Activated B cell treated with CpG ODN at 0.5 μM for 24 hours (primary cell): ENCODE data around the gene SNX14. TPM values are rescaled to one million over a fixed set of nuclear protein-coding genes. Genes with fewer than 3 reads are reported as not detected.
A peak's percentile ranks its signal among the peaks of the same experiment; 100 is the strongest.

Experiments used
- ATAC-seq: fragments of 200-7000 bp; cut with Tn5 transposase; one replicate; pipeline ENCODE4 v1.10.0; 2021; ENCODE audit warnings: low read depth, mild to moderate bottlenecking, moderate library complexity
- CTCF ChIA-PET: fragments of 350-600 bp; sonication (Branson Sonifier 250); formaldehyde crosslinking; loops from one replicate; lab custom pipeline; 2021; ENCODE audit warnings: antibody characterized with exemption; lab: Charles Lee
- POLR2A ChIA-PET: fragments of 350-600 bp; sonication (Branson Sonifier 250); formaldehyde crosslinking; loops from one replicate; lab custom pipeline; 2021; ENCODE audit warnings: antibody characterized with exemption; lab: Charles Lee
- DNase-seq: peaks from one replicate; pipeline ENCODE4 v3.0.0; 2022
- H3K27ac Mint-ChIP-seq: one replicate; pipeline ENCODE4 v1.8.0; 2020; ENCODE audit warnings: mixed read lengths
- H3K27me3 Mint-ChIP-seq: one replicate; pipeline ENCODE4 v1.8.0; 2021; ENCODE audit warnings: mixed read lengths
- H3K36me3 Mint-ChIP-seq: one replicate; pipeline ENCODE4 v1.8.0; 2021; ENCODE audit warnings: low read depth, mixed read lengths
- H3K4me1 Mint-ChIP-seq: one replicate; pipeline ENCODE4 v1.8.0; 2021; ENCODE audit warnings: mixed read lengths
- H3K4me3 Mint-ChIP-seq: one replicate; pipeline ENCODE4 v1.8.0; 2020; ENCODE audit warnings: mild to moderate bottlenecking, mixed read lengths
- H3K9me3 Mint-ChIP-seq: one replicate; pipeline ENCODE4 v1.8.0; 2020; ENCODE audit warnings: mixed read lengths
- intact Hi-C: fragments of 100-400 bp; cut with micrococcal nuclease; formaldehyde crosslinking; loops from one replicate; pipeline ENCODE4 v1.15.1; 2024
- total RNA-seq: library from RNA; stranded (reverse); gene quantifications from 2 replicates; pipeline ENCODE4 v1.2.3, GENCODE V29; 2022
- TF ChIP-seq, protein P1 (sequence below): fragments of 200-600 bp; IDR thresholded peaks from one replicate; pipeline ENCODE4 v1.8.0; 2022; ENCODE audit warnings: antibody characterized with exemption, mild to moderate bottlenecking

The SNX14 gene
- total RNA-seq, 1 donor from 2014 or later: 70.8 TPM

DNA sequence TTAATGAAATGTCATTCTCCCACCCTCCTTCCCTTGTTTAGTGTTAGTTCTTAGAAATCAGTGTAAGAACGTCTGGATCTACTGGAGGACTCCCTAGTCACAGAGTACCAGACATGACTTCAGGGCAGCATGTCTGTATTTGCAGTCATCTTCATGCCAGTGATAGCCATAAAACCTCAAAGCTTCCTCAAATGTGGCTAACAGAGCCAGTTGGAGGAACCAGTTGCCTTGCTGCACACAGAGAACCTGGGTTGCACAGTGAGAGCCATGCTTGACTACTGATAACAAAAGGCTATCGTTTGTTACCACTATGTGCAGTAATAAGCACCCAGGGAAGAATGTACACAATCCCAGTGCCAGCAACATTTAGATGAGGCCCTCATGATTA is 123.6 kb downstream of the SNX14 start:
- CTCF ChIA-PET: interaction anchor here (1.9 to 2.1 kb wide), 2 partner anchors 13 to 14 kb away, joined by 4 to 7 read pairs; no protein-coding TSS in a partner anchor
- no peak for ATAC-seq
- POLR2A ChIA-PET: no interaction called here
- H3K36me3 Mint-ChIP-seq: peaks cover 13% of the 10 kb centered on the region
- DNase-seq: no peak
- H3K9me3 Mint-ChIP-seq: no peaks in the 10 kb centered on the region
- H3K4me3 Mint-ChIP-seq: no peak overlapping the region
- H3K27ac Mint-ChIP-seq: no peak overlapping the region
- peaks cover 17% of the 10 kb centered on the region for H3K4me1 Mint-ChIP-seq
- intact Hi-C loops: no loop called here
- no peaks in the 10 kb centered on the region for H3K27me3 Mint-ChIP-seq
- TF ChIP-seq, protein P1, sequence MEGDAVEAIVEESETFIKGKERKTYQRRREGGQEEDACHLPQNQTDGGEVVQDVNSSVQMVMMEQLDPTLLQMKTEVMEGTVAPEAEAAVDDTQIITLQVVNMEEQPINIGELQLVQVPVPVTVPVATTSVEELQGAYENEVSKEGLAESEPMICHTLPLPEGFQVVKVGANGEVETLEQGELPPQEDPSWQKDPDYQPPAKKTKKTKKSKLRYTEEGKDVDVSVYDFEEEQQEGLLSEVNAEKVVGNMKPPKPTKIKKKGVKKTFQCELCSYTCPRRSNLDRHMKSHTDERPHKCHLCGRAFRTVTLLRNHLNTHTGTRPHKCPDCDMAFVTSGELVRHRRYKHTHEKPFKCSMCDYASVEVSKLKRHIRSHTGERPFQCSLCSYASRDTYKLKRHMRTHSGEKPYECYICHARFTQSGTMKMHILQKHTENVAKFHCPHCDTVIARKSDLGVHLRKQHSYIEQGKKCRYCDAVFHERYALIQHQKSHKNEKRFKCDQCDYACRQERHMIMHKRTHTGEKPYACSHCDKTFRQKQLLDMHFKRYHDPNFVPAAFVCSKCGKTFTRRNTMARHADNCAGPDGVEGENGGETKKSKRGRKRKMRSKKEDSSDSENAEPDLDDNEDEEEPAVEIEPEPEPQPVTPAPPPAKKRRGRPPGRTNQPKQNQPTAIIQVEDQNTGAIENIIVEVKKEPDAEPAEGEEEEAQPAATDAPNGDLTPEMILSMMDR: no peak

DNA sequence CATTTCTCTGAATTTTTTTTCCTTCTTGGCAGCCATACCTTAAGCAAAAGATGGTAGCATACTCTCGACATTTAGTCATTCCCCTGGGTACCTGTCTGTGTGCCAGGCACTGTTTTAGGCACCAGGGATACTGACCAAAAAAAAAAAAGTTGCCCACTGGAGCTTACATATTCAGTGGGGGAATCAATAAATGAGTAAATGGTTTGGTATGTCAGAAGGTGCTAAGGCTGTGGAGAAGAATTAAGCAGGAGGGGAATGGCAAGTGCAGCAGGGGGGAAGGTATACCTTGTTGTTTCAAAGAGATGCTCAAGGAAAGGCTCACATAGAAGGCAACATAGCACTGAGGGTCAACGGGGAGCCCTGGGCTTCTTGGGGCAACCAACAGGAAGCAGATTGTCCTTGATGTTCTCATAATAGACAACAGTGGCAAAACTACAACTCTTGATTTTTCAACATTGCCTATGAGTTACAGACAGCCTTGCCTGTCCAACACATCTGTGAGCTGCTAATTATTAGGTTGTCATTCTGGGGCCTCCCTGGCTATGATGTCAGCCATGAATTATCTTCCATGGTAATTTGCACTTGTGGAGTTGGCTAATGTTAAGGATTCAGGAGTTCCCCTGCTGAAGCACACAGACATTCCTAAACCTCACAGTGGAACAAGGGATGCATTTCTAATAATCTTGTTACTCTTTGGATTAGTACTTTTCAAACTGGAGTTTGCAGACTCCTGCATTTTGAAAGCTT is 124.2 kb downstream of the SNX14 start:
- ATAC-seq (no peak), DNase-seq (no peak)
- Mint-ChIP-seq H3K27ac (no peak overlapping the region), H3K4me1 (peaks cover 23% of the 10 kb centered on the region), H3K4me3 (no peak overlapping the region), H3K9me3 (no peaks in the 10 kb centered on the region), H3K36me3 (peaks cover 13% of the 10 kb centered on the region), H3K27me3 (no peaks in the 10 kb centered on the region)
- ChIA-PET POLR2A (no interaction called here), CTCF (interaction anchor here (1.9 to 2.1 kb wide), 2 partner anchors 13 to 15 kb away, joined by 4 to 7 read pairs; no protein-coding TSS in a partner anchor)
- intact Hi-C loops: loop anchor here (10.0 kb wide), 1 partner anchor 1245 kb away; the partner anchor contains the start of gene CEP162
- TF ChIP-seq, protein P1: no peak

DNA sequence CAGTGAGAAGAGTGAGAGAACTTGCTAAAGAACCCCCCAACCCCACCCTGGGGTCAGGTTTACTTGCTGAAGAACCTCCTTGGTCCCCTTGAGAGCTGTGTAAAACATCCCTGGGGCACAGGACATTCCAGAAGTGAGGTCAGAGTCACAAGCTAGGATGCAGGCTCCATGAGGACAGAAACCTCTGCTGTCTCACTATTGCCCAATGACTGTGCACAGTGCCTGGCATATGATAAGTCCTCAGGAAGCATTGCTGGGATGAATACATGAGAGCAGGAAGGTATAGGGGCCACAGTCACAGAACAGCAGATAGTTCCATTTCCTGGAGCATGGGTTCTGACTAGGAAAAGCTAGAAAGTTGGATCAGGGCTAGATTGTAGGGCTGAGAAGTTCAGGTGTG is 125.3 kb downstream of the SNX14 start:
- DNase-seq (no peak), ATAC-seq (no peak)
- no peak overlapping the region for H3K4me3 Mint-ChIP-seq
- no peaks in the 10 kb centered on the region for H3K9me3 Mint-ChIP-seq
- no peaks in the 10 kb centered on the region for H3K27me3 Mint-ChIP-seq
- intact Hi-C loops: loop anchor here (10.0 kb wide), 1 partner anchor 1244 kb away; the partner anchor contains the start of gene CEP162
- ChIA-PET CTCF (interaction anchor here (2.1 kb wide), 1 partner anchor 14 kb away, joined by 7 read pairs; no protein-coding TSS in a partner anchor), POLR2A (no interaction called here)
- no peak overlapping the region for H3K27ac Mint-ChIP-seq
- TF ChIP-seq, protein P1: no peak
- peaks cover 7% of the 10 kb centered on the region for H3K36me3 Mint-ChIP-seq
- H3K4me1 Mint-ChIP-seq: peaks cover 31% of the 10 kb centered on the region

DNA sequence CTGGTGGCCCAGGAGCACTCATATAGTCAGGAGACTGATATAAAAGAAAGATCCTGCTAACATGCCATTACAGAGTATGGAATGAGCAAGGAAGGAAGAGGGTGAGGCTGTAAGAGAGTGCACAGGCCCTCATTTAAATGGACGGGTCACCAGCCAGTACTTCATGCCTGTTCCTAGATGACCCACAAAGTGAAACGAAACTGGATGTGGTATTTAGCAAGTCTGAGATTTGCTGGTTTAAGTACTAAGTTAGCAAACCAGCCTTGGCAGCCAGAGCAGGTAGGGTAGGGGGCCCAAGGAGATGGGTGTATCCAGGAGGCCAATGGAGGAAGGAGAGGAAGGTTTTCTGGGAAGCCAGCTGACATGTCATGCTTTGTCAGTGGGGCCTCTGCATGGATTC is 127.9 kb downstream of the SNX14 start:
- ChIA-PET POLR2A (no interaction called here), CTCF (no interaction called here)
- DNase-seq (no peak), ATAC-seq (peak; percentile 41)
- Mint-ChIP-seq H3K27me3 (no peaks in the 10 kb centered on the region), H3K4me3 (peak overlapping the region; percentile 39), H3K27ac (no peak overlapping the region), H3K9me3 (no peaks in the 10 kb centered on the region), H3K36me3 (peaks cover 2% of the 10 kb centered on the region), H3K4me1 (peaks cover 57% of the 10 kb centered on the region)
- intact Hi-C loops: loop anchor here (10.0 kb wide), 1 partner anchor 1241 kb away; the partner anchor contains the start of gene CEP162
- TF ChIP-seq, protein P1: no peak

DNA sequence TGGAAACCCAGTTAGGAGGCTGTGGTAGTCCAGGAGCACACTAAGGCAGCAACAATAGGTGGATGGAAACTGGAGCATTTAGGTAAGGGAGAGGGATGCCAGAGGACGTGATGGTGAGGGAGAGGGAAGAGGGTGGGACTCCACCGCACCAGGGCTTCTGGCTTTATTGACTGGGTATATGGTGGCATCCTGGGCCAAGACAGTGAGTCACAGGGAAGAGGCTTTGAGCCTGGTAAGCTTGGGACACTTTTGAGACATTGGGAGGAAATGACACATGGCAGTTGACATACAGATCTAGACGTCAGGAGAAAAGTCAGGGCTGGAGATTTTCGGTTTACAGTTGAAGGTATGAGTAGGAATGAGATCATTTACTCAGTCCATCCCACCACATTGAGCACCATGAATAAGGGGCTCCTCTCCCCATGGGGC is 128.9 kb downstream of the SNX14 start:
- Mint-ChIP-seq H3K4me1 (peaks cover 65% of the 10 kb centered on the region), H3K27me3 (no peaks in the 10 kb centered on the region), H3K9me3 (no peaks in the 10 kb centered on the region), H3K27ac (peak overlapping the region; percentile 14), H3K4me3 (no peak overlapping the region), H3K36me3 (peaks cover 2% of the 10 kb centered on the region)
- intact Hi-C loops: loop anchor here (10.0 kb wide), 1 partner anchor 1240 kb away; the partner anchor contains the start of gene CEP162
- TF ChIP-seq, protein P1: no peak
- ATAC-seq (no peak), DNase-seq (no peak)
- POLR2A ChIA-PET: interaction anchor here (4.2 kb wide), 1 partner anchor 15 kb away, joined by 25 read pairs; the partner anchor contains the start of gene NT5E
- CTCF ChIA-PET: interaction anchor here (6.3 kb wide), 1 partner anchor 18 kb away, joined by 23 read pairs; no protein-coding TSS in a partner anchor
